Astrocyte (in vitro differentiated cells and primary cell): ENCODE results near the gene ARL15. TPM values are rescaled to one million over a fixed set of nuclear protein-coding genes. Genes with fewer than 3 reads are reported as not detected.

Experiments
- DNase-seq: peaks from one replicate; pipeline ENCODE4 v3.0.0-alpha.2; 2010; ENCODE audit warnings: low read depth
- FAIRE-seq: peaks from 2 replicates; lab custom pipeline; 2011; peaks lifted over from hg19 to GRCh38; lab: Jason Lieb, UNC
- H2AFZ ChIP-seq: 2 replicates; pipeline ENCODE4 v1.6.0; 2012; ENCODE audit warnings: low read depth, low read length, inconsistent platforms
- H3K27ac ChIP-seq: 2 replicates; pipeline ENCODE4 v1.5.1; 2011; ENCODE audit warnings: low read depth, low read length, inconsistent platforms
- H3K27me3 ChIP-seq: 2 replicates; pipeline ENCODE4 v1.6.0; 2011; ENCODE audit warnings: low read length, inconsistent platforms; ENCODE audit not compliant: insufficient read depth
- H3K36me3 ChIP-seq: 2 replicates; pipeline ENCODE4 v1.5.1; 2011; ENCODE audit warnings: low read length, inconsistent platforms; ENCODE audit not compliant: insufficient read depth
- H3K4me1 ChIP-seq: 2 replicates; pipeline ENCODE4 v1.5.1; 2011; ENCODE audit warnings: low read length, inconsistent platforms; ENCODE audit not compliant: insufficient read depth
- H3K4me2 ChIP-seq: 2 replicates; pipeline ENCODE4 v1.6.0; 2012; ENCODE audit warnings: low read length, inconsistent platforms
- H3K4me3 ChIP-seq: 2 replicates; pipeline ENCODE4 v1.5.1; 2011; ENCODE audit warnings: low read depth, mild to moderate bottlenecking, low read length, inconsistent platforms; ENCODE audit not compliant: insufficient read depth
- H3K79me2 ChIP-seq: 2 replicates; pipeline ENCODE4 v1.6.0; 2012; ENCODE audit warnings: mild to moderate bottlenecking, low read length, inconsistent platforms; ENCODE audit not compliant: insufficient read depth
- H3K9ac ChIP-seq: 2 replicates; pipeline ENCODE4 v1.6.0; 2012; ENCODE audit warnings: mild to moderate bottlenecking, low read length, inconsistent platforms
- H3K9me3 ChIP-seq: 2 replicates; pipeline ENCODE4 v1.5.1; 2012; ENCODE audit warnings: low read depth, mild to moderate bottlenecking, low read length, inconsistent platforms; ENCODE audit not compliant: insufficient read depth
- H4K20me1 ChIP-seq: 2 replicates; pipeline ENCODE4 v1.6.0; 2012; ENCODE audit warnings: low read length, inconsistent platforms; ENCODE audit not compliant: insufficient read depth
- H3K27ac Mint-ChIP-seq: one replicate; pipeline ENCODE4 v1.8.0; 2021; ENCODE audit warnings: mild to moderate bottlenecking, mixed read lengths; ENCODE audit not compliant: unreplicated experiment
- H3K27me3 Mint-ChIP-seq: one replicate; pipeline ENCODE4 v1.8.0; 2021; ENCODE audit warnings: low read depth, mixed read lengths; ENCODE audit not compliant: unreplicated experiment
- H3K36me3 Mint-ChIP-seq: one replicate; pipeline ENCODE4 v1.8.0; 2021; ENCODE audit warnings: low read depth, mixed read lengths; ENCODE audit not compliant: unreplicated experiment
- H3K4me1 Mint-ChIP-seq: one replicate; pipeline ENCODE4 v1.8.0; 2021; ENCODE audit warnings: low read depth, mixed read lengths; ENCODE audit not compliant: unreplicated experiment
- H3K4me3 Mint-ChIP-seq: one replicate; pipeline ENCODE4 v1.8.0; 2021; ENCODE audit warnings: mild to moderate bottlenecking, moderate library complexity, mixed read lengths; ENCODE audit not compliant: unreplicated experiment
- H3K9me3 Mint-ChIP-seq: one replicate; pipeline ENCODE4 v1.8.0; 2021; ENCODE audit warnings: mild to moderate bottlenecking, mixed read lengths; ENCODE audit not compliant: unreplicated experiment
- EZH2 ChIP-seq: IDR thresholded peaks from 2 replicates; pipeline ENCODE4 v1.6.1; 2012; ENCODE audit warnings: mild to moderate bottlenecking, low read length, inconsistent platforms; ENCODE audit not compliant: insufficient read depth
- total RNA-seq: library from RNA; stranded (reverse); gene quantifications from 2 replicates; pipeline ENCODE4 v1.2.1, GENCODE V29; 2021
- TF ChIP-seq, protein P1 (sequence below): IDR thresholded peaks from 2 replicates; pipeline ENCODE4 v1.5.1; 2011; ENCODE audit warnings: low read depth, mild to moderate bottlenecking, inconsistent platforms, low read length, moderate library complexity; ENCODE audit not compliant: insufficient read depth

ARL15 gene
- total RNA-seq, 1 donor from 2014 or later: 29.1 TPM

DNA sequence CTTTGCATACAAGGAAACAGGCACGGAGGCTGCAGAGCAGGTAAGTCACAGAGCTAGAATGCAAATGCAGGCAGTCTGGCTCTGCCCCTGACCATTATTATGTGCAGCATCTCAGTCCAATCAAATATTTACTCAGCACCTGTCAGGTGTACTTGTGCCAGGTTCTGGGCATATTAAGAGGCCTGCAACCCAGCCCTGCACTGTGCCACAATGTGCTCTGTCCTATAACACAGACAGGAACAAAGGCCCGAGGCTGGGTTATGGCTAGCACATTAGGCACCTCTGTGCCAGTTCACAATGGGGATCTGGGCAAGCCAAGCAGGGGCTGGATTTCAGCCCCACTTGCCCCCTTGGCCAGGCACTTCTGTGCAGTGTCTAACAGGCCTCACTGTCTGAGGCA is 14.0 kb downstream of the ARL15 start:
- H2AFZ ChIP-seq: no peak overlapping the region
- no peak overlapping the region for H3K4me2 ChIP-seq
- TF ChIP-seq, protein P1, sequence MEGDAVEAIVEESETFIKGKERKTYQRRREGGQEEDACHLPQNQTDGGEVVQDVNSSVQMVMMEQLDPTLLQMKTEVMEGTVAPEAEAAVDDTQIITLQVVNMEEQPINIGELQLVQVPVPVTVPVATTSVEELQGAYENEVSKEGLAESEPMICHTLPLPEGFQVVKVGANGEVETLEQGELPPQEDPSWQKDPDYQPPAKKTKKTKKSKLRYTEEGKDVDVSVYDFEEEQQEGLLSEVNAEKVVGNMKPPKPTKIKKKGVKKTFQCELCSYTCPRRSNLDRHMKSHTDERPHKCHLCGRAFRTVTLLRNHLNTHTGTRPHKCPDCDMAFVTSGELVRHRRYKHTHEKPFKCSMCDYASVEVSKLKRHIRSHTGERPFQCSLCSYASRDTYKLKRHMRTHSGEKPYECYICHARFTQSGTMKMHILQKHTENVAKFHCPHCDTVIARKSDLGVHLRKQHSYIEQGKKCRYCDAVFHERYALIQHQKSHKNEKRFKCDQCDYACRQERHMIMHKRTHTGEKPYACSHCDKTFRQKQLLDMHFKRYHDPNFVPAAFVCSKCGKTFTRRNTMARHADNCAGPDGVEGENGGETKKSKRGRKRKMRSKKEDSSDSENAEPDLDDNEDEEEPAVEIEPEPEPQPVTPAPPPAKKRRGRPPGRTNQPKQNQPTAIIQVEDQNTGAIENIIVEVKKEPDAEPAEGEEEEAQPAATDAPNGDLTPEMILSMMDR: no peak
- FAIRE-seq (no peak), DNase-seq (no peak)
- H3K79me2 ChIP-seq: peaks cover 13% of the 10 kb centered on the region
- no peak overlapping the region for H3K4me3 Mint-ChIP-seq
- no peak overlapping the region for H3K4me3 ChIP-seq
- H3K9ac ChIP-seq: no peak overlapping the region
- no peaks in the 10 kb centered on the region for H3K4me1 ChIP-seq
- peaks cover 34% of the 10 kb centered on the region for H3K4me1 Mint-ChIP-seq
- H3K9me3 ChIP-seq: no peaks in the 10 kb centered on the region
- no peaks in the 10 kb centered on the region for H3K9me3 Mint-ChIP-seq
- no peaks in the 10 kb centered on the region for H3K36me3 ChIP-seq
- no peaks in the 10 kb centered on the region for H3K27me3 ChIP-seq
- H3K27me3 Mint-ChIP-seq: no peaks in the 10 kb centered on the region
- no peak overlapping the region for H3K27ac Mint-ChIP-seq
- H3K27ac ChIP-seq: no peak overlapping the region
- peaks cover 33% of the 10 kb centered on the region for H4K20me1 ChIP-seq
- H3K36me3 Mint-ChIP-seq: peaks cover 2% of the 10 kb centered on the region

DNA sequence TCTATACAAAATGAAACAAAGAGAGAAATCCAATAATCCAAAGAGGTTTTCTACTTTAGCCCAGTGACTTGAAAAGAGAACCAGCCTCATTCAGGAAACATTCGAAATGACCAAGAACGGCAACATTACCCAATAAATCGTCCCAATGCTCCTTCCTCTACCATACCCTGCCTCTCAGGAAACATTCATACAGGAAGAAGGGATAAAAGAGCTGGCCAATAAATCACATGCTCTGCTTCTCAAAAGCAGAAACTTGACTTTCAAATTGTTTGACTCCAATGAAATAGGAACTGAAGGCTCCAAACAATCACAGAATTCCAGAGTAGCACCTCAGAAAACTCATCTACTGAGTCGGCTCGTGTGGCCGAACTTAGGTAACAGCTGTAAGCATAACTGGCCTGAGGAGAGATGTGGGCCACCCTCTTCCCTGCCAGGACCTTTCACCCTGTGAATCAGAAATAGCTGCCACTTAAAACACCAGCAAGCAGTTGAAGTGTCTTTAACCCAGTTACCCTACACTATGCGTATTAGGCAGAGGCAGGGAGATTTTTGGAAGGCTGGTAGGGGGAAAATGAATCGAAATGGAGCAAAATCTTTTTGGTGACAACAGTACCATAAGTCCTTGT is 14.6 kb downstream of the ARL15 start:
- no peak for FAIRE-seq
- no peak overlapping the region for H3K4me2 ChIP-seq
- no peaks in the 10 kb centered on the region for H3K36me3 ChIP-seq
- H3K4me1 ChIP-seq: no peaks in the 10 kb centered on the region
- H3K4me1 Mint-ChIP-seq: peaks cover 28% of the 10 kb centered on the region
- no peaks in the 10 kb centered on the region for H3K9me3 Mint-ChIP-seq
- no peak for DNase-seq
- no peak overlapping the region for H3K9ac ChIP-seq
- peaks cover 13% of the 10 kb centered on the region for H3K79me2 ChIP-seq
- H3K27ac ChIP-seq: no peak overlapping the region
- H3K27me3 ChIP-seq: no peaks in the 10 kb centered on the region
- no peak overlapping the region for H3K4me3 Mint-ChIP-seq
- no peaks in the 10 kb centered on the region for H3K27me3 Mint-ChIP-seq
- H4K20me1 ChIP-seq: peaks cover 32% of the 10 kb centered on the region
- no peak overlapping the region for H2AFZ ChIP-seq
- H3K4me3 ChIP-seq: no peak overlapping the region
- no peaks in the 10 kb centered on the region for H3K36me3 Mint-ChIP-seq
- no peak for TF ChIP-seq EZH2
- H3K9me3 ChIP-seq: no peaks in the 10 kb centered on the region
- no peak overlapping the region for H3K27ac Mint-ChIP-seq

DNA sequence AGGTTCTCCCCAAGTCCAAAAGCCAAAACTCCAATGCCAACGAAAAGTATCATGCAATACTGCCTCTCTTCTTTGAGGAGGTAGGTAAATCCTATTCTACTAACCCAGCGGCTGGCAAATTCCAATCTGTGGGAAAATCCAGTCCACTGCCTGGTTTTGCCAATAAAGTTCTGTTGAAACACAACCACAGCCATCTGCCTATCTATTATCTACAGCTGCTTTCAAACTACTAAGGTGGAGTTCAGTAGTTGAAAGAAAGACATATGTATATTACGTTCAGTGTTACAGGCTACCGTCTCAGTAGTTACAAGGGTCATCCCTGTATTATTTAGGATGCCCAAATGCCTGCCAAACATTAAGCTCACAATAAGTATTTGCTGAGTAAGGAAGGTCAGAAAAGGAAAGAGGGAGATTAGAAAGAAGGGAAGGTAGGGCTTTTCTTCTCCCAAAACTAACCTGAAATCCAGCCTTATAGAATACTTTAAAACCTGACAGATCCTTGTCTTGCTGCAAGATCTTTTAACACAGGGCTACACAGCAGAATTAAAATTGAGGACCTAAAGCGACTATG is 16.2 kb downstream of the ARL15 start:
- peaks cover 12% of the 10 kb centered on the region for H3K79me2 ChIP-seq
- no peaks in the 10 kb centered on the region for H3K36me3 ChIP-seq
- TF ChIP-seq, protein P1: no peak
- TF ChIP-seq EZH2: no peak
- no peaks in the 10 kb centered on the region for H3K9me3 ChIP-seq
- peaks cover 25% of the 10 kb centered on the region for H3K4me1 Mint-ChIP-seq
- no peak overlapping the region for H3K4me2 ChIP-seq
- no peak overlapping the region for H3K27ac ChIP-seq
- no peaks in the 10 kb centered on the region for H3K4me1 ChIP-seq
- H3K36me3 Mint-ChIP-seq: no peaks in the 10 kb centered on the region
- no peak overlapping the region for H2AFZ ChIP-seq
- no peaks in the 10 kb centered on the region for H3K9me3 Mint-ChIP-seq
- no peaks in the 10 kb centered on the region for H3K27me3 ChIP-seq
- H3K9ac ChIP-seq: no peak overlapping the region
- no peak overlapping the region for H3K27ac Mint-ChIP-seq
- peaks cover 21% of the 10 kb centered on the region for H4K20me1 ChIP-seq
- H3K4me3 Mint-ChIP-seq: no peak overlapping the region
- no peaks in the 10 kb centered on the region for H3K27me3 Mint-ChIP-seq
- no peak overlapping the region for H3K4me3 ChIP-seq
- FAIRE-seq: no peak
- DNase-seq: no peak
